Fibroblast of peridontal ligament (primary cell): ENCODE results near the gene OPTC.
"Not testable (repeated sequence)": the region's sequence is repeated elsewhere in the genome, so short reads cannot be mapped to it uniquely, and the experiment has no call there.

ENCODE experiments used
- DNase-seq: peaks from one replicate; pipeline ENCODE4 v3.0.0-alpha.2; 2010; ENCODE audit errors: extremely low read depth

OPTC gene

DNA sequence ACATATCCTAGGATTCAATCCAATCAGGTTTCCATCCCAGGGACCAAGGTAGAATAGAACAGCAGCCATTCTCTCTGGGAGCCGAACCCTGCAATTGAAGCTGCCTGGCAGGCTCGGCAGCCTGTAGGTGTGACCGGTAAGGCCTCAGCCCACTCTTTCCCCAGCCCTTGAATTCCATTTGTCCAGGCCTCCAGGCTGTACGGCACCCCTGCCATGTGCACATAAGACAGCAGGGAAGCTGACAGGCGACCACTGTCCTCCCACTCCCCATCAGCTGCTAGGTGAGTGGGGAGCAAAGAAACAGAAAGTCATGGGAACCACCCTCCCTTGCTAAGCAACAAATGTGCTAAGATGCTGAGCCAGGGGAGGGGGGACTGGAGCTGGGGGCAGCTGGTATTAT is 23.0 kb downstream of the OPTC start:
- no peak for DNase-seq

DNA sequence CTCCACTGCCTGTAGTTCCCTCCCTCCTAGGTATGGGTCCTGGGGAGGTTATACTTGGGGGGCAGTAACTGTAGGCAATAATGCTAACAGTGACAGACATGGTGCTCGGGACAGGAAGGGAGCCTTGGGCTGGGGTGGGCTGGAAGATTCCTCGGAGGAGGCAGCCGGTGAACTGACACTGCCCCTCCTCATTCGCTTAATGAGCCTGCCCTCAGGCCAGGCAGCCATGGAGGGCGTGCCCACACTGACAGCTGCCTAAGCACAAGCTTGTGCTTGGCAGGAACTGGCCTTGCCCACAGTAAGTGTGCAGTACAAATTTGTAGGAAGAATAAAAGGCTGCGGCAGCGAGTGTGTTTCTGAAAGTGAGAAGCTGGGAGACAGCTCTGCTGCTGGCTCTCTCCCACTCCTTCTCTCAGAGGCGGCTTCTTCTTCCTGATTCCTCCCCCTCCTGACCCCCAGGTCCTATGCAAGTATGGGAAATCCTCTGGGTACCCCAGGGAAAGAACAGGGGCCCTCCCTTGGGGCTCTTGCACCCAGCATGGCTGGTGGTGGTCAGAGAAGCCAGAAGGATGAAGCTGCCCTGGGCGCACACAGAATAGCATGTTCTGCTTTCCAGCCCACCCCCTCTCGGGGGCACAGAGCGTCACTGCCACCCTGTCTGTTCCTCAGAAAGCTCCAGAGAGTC is 23.6 kb downstream of the OPTC start:
- DNase-seq = no peak

DNA sequence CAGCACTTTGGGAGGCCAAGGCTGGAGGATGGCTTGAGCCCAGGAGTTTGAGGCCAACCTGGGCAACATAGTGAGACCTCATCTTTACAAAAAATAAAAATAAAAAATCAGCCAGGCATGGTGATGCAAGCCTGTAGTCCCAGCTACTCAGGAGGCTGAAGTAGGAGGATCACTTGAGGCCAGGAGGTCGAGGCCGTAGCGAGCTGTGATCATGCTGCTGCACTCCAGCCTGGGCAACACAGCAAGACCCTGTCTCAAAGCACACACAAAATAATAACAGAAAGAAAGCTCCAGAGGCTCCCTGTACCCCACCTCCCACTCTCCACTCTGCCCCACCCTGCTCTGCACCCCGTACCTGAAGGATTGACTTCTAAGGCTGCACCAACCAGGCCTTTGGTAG is 24.2 kb downstream of the OPTC start:
- DNase-seq = not testable (repeated sequence)

DNA sequence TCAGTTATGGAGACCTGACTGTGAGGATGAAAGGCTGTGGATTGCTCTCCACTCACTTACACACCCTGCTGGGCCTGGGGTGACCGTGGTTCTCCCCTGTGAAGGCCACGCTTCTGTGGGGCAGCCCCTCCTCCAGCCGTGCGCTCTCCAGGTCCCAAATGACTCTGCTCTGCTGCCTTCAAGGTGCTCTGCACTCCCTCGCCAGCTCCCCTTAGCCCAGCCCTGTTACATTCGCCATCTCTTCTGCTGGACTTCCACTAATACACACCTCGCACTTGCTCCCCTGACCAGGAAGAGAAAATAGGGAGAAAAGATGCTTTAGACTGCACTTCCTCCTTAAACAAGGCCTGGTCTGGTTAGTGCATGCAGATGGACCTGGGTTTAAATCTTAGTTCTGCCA is 24.6 kb downstream of the OPTC start:
- no peak for DNase-seq

DNA sequence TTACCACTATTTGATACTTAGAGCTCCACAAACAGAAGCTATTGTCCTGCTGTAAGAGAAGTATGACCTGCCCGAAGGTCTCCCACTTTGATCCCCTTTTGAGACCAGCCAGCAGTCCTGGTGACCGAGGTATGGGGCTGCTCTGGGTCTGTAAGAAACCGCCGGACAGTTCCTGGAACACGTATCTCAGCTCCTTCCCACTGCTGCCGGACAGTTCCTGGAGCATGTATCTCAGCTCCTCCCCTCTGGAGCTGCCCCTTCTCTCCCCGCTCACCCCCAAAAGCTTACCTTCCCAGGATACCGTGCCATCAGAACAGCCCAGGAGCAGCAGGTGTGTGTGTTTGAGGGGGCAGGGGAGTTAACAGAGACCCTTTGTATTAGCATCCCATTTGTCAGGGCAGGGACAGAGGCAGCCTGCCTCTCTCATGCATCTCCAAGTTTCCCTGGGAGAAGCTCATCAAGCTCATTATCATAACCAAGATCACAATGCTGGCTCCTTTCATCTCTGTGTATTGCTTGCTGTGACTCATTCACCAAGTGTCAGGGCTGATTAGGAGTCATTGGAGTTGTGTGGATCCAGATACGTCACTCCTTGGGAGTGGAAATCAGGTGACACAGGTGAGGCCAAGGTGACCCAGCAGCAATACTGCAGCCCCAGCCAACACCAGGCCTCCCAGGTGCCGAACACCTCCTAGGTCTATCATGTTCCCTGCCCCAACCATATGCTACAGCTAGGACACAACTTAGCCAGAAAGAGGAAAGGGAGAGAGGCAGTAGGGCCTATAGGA is 25.3 kb downstream of the OPTC start:
- DNase-seq = no peak

DNA sequence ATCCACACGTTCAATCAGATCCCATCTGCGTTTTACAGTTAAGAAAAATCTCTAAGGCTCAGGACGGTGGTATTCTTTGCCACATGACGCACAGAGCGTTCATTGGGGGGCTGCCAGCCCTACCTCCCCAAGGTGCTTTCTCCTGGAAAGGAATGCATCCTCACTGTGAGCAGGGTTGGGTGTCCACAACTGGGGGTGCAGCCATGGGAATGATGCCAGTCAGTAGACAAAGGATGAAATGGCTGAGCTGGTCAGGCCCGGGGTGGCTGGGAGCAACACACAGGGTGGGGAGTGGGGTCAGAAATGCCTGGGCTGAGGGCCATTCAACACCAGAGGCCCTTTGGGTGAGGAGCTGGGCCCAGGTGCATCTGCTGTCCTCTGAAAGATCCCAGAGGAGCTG is 25.9 kb downstream of the OPTC start:
- no peak for DNase-seq

DNA sequence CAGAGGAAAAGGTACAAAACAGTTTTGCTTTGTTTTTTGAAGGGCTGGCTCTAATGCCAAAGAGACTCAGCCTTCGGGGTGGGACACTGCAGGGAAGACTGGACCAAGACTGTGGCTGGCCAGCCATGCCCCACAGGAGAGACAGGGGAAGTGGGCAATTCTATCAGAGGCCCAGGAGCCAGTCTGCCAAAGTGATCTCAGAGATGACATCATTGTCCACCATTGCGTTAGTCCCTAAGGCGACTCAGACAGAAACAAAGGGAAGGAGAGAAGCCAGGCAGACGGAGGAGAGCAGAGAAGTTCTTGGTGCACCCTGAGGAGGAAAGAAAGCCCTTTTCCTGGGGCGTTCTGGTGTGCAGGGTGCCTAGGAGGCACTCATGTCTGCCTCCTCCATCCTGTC is 26.4 kb downstream of the OPTC start:
- DNase-seq = peak; percentile 88

DNA sequence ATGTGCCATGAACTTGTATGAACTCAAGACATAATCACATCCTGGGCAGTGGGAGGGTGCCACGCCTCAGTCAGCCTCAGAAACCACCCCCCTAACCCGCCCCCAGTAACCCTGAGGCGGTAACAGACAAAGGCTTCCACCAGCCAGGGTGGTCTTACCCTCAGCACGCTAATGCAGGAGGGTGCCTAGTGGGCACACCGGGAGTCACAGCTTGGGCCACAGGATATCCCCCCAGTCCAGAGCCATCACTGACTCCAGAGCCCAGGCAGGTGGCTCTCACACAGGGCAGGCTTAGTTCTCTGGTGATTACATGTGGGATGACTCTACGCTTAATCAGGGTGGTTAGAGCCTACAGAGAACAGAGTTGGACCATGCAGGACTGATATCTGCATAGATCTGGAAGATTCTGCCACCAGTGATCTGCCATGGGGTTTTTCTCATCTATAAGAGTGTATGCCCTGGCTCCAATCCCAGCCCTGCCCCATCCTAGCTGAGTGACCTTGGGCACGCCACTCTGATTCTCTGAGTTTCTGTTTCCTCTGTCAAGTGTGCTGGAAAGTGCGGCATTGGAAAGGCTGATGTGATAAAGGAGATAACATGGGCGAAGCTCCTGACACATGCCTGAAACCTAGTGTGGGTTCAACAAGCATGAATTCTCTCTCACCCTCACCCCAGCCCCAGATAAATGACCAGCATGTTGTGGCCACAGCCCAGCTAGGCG is 27.3 kb downstream of the OPTC start:
- no peak for DNase-seq

DNA sequence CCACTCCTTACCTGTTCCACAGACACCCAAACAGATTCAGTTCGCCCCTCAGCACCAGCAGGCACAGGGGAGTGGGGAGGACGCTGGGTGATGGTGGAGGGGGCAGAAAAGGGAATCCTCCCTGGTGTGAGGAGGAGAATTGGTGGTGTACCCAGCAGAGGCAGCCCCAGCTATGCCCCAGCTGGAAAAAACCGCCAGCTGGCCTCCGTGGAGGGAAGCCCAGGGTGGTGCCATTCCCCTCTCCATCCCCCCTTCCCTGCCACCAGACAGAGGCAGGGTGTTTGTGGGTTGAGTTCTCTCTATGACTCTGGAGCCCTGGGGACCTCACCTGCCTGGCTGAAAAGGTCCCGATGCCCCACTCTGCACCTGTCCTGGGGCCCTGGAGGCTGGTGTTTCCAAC is 27.9 kb downstream of the OPTC start:
- no peak for DNase-seq

DNA sequence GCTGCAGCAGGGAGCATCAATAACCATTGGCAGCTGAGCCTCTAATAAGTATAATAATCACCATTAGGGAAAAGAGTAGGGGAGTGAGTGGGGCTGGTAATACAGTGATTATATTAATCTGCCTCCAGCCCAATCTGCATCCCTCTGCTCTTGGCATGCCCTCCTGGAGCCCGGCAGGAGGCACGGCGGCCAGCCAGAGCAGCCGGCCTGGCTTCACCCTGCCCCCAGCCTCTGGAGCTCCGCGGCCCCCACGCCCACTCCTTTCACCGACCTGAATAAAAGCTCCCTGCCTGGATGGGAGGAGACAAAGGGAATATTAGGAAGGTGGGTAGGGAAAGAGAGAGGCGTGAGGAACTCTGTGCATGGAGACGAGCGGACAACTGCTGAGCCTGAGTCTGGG is 28.3 kb downstream of the OPTC start:
- DNase-seq = no peak

DNA sequence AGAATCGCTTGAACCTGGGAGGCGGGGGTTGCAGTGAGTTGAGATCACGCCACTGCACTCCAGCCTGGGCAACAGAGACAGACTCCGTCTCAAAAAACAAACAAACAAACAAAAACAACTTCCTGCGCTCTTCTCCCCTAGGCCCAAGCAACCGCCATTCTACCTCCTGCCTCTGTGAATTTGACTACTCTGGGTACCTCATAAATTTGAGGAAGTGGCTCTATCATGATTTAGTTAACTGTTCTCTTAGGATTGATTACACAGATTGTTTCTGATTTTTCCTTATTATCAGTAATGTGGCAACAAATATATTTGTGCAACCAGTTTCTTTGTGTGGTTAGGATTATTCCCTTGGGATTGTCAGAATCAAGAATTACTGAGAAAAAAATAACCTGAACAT is 29.7 kb downstream of the OPTC start:
- DNase-seq = peak; percentile 22

DNA sequence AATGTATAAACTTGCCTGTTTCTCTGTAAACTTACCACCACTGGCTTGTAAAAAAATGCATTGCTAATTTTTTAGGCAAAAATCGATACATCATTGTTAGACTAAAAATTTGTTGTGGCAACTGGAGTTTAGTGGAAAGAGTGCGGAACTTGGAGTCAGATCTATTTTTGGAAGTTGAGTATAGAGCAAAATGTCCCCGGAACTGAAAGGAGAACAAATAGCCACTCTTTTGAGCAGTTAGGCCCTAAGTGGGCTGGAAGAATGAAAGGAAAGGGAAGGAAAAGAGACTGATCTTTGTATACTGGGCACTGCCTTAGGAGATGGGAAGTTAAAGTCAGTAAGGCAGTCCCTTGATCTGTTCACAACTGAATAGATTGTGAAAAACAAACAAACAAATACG is 30.2 kb downstream of the OPTC start:
- DNase-seq = peak; percentile 58

DNA sequence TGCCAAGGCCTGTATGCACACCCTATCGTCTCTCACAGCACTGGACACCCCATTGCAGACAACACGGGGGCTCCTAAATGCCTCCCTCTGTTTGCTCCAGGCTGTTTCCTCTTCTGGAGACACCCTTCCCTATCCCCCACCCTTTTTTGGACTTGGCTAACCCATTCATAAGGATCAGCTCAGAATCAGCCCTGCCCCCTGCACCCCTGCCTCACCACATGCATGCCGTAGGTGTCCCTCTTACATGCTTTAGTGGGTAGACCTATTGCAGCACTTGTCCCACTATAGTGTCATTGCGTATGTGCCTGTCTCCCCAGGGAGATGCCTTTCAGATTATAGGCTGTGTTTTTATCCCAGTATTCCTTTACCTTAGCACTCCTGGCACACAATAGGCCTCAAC is 30.9 kb downstream of the OPTC start:
- no peak for DNase-seq

DNA sequence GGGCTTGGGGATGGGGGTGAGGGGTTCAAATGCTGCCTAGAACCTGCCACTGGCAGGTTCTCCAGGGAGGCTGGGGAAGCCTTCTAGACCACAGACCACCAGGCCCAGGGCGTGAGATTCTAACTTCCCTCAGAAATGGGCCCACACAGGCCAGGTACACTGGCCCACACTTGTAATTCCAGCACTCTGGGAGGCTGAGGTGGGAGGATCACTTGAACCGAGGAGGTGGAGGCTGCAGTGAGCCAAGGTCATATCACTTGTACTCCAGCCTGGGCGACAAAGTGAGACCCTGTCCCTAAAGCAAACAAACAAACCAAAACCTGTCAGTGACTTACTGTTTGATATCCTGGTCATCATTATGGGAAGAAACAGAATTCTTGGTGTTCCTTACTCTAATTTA is 31.7 kb downstream of the OPTC start:
- no peak for DNase-seq

DNA sequence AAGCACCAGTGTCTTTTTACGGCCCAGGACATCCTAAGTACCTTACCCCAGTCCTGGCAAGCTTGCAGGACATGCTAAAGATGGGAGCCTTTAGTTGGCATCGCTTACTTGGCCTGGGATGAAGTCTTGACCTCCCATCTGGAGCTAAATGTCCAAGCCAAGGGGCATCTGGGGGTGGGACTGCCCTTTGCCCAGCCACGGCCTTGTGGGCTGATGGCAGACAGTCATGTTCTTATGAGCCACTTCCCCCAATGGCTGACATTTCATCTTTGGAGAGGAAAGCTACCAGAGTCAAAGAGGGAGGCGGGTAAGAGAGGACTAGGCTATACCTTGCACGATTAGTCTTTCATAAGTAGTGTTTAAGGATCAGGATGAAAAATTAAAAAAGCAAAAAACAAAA is 32.2 kb downstream of the OPTC start:
- no peak for DNase-seq

DNA sequence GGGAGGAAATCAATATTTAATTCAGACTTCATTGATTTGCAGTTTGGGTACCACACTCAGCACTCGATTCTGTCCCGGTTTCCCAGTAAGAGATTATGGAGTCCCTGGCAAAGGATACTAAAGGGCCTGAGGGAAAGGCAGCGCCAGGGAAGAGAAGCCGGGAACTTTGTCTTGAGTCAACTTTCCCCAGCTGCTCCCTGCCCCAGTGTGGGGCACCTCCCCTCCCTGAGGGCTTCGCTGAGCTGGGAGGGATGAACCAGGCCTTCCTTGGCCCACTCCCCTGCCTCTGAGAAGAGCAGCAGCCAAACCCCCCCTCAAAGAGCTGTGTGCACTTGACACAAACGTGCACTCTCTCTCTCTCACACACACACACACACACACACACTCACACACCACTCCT is 32.6 kb downstream of the OPTC start:
- no peak for DNase-seq

DNA sequence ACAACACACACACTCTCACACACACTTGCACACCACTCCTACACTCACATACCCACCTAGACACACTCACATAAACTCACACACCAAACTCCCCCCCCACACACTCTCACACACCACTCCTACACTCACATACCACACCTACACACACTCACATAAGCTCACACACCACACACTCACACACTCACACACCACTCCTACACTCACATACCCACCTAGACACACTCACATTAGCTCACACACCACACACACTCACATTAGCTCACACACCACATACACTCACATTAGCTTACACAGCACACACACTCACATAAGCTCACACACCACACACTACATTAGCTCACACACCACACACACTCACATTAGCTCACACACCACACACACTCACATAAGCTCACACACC is 33.1 kb downstream of the OPTC start:
- no peak for DNase-seq

DNA sequence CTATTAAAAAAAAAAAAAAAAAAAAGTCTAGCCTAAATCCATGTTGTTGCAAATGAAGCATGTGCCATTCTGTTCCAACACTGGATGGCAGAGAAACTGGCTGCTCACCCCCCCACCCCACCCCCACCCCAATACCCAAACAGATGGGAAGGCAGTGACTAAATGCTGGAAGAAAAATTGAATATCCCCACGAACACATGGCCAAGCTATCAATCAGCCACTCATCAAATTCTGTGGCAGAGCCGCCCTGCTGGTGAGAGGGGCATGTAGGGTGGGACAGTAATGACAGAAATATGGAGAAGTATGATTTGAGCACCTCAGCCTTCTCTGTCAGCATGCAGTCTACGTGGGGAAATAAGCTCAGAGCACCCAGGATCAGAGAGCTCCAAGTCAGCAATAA is 34.1 kb downstream of the OPTC start:
- no peak for DNase-seq

DNA sequence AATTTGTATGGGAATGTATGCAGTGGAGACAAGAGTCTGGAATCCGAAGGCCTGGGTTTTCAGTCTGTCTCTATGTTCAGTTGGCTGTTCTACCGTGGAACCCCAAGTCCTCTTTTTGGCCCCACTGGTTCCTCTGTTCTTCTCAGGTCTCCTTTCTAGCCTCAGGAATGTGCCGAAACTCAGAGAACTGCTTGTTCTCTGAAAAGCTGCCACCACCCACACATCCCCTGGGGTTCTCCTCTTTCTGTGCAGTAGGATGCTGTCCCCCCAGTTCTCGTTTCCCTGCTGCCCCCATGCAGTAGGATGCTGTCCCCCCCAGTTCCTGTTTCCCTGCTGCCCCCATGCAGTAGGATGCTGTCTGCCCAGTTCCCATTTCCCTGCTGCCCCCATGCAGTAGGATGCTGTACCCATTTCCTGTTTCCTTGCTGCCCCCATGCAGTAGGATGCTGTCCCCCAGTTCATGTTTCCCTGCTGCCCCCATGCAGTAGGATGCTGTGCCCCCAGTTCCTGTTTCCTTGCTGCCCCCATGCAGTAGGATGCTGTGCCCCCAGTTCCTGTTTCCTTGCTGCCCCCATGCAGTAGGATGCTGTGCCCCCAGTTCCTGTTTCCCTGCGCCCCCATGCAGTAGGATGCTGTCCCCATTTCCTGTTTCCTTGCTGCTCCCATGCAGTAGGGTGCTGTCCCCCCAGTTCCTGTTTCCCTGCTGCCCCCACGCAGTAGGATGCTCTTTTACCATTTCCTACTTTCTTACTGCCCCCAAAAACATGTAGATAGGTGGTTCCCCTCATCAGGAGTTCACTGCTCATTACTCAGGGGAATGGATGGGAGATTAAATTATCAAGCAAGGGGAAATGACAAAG is 35.3 kb downstream of the OPTC start:
- no peak for DNase-seq

DNA sequence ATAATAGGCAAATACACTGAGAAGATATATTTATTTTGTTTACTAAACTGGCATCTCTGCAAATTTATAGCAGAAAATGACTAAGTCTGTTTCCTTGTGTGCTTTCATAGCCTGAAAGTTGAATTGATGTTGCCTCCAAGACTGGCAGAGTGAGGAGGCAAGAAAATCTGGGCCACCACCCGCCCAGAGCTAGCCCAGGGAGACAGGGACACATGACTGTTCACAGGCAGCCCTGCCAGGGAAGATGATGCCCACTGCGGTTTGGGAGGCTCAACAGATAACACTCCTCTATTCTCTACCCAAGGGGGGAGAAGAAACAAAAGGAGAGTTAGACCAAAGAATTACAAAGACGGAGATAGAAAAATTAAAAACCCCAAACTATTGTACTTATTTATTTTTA is 37.1 kb downstream of the OPTC start:
- no peak for DNase-seq

DNA sequence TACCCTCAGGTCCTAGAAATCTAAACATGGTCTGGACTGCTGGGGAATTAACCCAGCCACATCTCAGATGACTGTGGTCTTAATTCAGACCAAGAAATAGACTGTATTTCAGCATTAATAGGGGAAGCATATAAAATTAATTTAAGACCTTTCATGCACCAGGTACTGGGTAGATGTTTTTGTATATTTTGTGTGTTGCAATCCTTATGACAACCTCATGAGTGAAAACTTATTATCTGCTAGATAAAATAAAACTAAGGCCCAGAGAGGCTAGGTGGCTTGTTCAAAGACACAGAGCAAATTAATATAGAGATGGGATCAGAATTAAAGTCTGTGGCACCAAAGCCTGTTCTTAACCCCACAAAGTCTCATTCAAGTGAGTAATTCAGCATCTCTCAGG is 40.1 kb downstream of the OPTC start:
- DNase-seq = no peak

DNA sequence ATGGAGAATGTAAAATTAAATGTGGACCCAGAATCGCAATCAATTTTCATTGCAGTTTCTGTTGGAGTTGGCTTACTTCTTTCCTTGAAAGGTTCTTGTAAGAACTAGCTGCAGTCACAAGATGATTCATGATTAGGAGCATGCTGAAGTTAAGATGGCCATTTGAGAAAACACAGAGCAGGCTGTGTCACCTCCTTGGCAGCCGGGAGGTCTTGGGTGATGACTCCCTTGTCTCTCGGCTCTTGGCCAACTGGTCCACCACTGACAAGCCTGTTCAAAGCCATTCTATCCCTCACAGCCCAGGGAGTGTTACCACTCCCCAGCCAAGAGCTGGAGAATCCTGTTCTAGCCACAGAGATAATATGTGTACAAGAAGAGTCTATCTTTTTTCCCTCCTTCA is 40.6 kb downstream of the OPTC start:
- peak; percentile 88 for DNase-seq
